ENCODE data around the gene DTNB. TPM values are rescaled to one million over a fixed set of nuclear protein-coding genes. Genes with fewer than 3 reads are reported as not detected.

Gene DTNB
- total RNA-seq, 4 donors from 2014 or later, result 3.0 to 7.5 (median 4.3) TPM

DNA sequence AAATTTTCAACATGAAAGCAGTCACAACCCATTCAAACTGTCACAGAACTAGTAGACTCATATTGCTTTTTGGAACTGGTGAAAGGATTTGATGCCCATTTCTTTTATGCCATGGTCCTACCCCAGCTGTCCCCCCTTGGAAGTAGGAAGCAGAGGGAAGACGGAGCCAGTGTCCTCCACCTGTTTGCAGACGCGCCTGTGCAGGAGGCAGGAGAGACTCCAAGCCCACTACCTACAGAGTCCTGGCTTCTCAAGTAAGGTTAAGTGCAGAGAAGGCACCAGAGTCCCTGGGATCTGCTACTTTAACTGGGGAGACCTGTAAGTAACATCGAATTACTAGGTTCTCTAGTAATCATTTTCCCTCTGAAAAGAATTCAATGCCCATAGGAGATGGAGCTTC is 299.0 kb downstream of the DTNB start:
- Histone ChIP-seq H3K27ac (replicated peaks in 1 of 4) (no peak overlapping the region), H3K9me3 (no peaks in the 10 kb centered on the region), H3K27me3 (no peaks in the 10 kb centered on the region), H3K4me1 (peaks cover 12 to 26% (median 23%) of the 10 kb centered on the region in 4 donors), H3K4me3 (no peak overlapping the region), H3K36me3 (no peaks in the 10 kb centered on the region)
- intact Hi-C loops (cut with DNase I), result loop anchor here (5.0 kb wide), 1 partner anchor 148 kb away; no protein-coding TSS in a partner anchor
- TF ChIP-seq CTCF (IDR thresholded peaks at IDR 0.05), result no peak
- no peak for TF ChIP-seq POLR2A (IDR thresholded peaks at IDR 0.05; ENCODE audit: low read depth)
- TF ChIP-seq EP300 (IDR thresholded peaks at IDR 0.05), result no peak
- no peak for TF ChIP-seq POLR2AphosphoS5 (IDR thresholded peaks at IDR 0.05)
- 95% methylated on average over 4 of the region's 4 CpGs for WGBS
- DNase-seq (ENCODE audit: extremely low spot score), result no peak

- TF ChIP-seq POLR2A (IDR thresholded peaks at IDR 0.05; ENCODE audit: low read depth) (no peak), POLR2AphosphoS5 (IDR thresholded peaks at IDR 0.05) (no peak), EP300 (IDR thresholded peaks at IDR 0.05) (no peak), CTCF (IDR thresholded peaks at IDR 0.05) (no peak)
- H3K27me3 ChIP-seq, result no peaks in the 10 kb centered on the region
- intact Hi-C loops (cut with DNase I), result loop anchor here (5.0 kb wide), 1 partner anchor 149 kb away; no protein-coding TSS in a partner anchor
- DNase-seq (ENCODE audit: extremely low spot score), result no peak
- WGBS, result 84% methylated on average over 18 of the region's 20 CpGs
- no peak overlapping the region for H3K27ac ChIP-seq (replicated peaks in 1 of 4)
- H3K36me3 ChIP-seq, result no peaks in the 10 kb centered on the region
- no peak overlapping the region for H3K4me3 ChIP-seq
- no peaks in the 10 kb centered on the region for H3K9me3 ChIP-seq
- peaks cover 12 to 26% (median 23%) of the 10 kb centered on the region in 4 donors for H3K4me1 ChIP-seq
These were observed 300.0 kb downstream of the DTNB start for GRCh38 chr2:25373269-25373981.

- no peaks in the 10 kb centered on the region for H3K36me3 ChIP-seq
- no peak for DNase-seq (ENCODE audit: extremely low spot score)
- H3K27me3 ChIP-seq, result no peaks in the 10 kb centered on the region
- H3K9me3 ChIP-seq, result no peaks in the 10 kb centered on the region
- TF ChIP-seq EP300 (IDR thresholded peaks at IDR 0.05), result no peak
- TF ChIP-seq CTCF (IDR thresholded peaks at IDR 0.05), result no peak
- no peak for TF ChIP-seq POLR2AphosphoS5 (IDR thresholded peaks at IDR 0.05)
- TF ChIP-seq POLR2A (IDR thresholded peaks at IDR 0.05; ENCODE audit: low read depth), result no peak
- 88% methylated on average over 25 of the region's 25 CpGs for WGBS
- no peak overlapping the region for H3K27ac ChIP-seq (replicated peaks in 1 of 4)
- H3K4me1 ChIP-seq, result peaks cover 12 to 19% (median 16%) of the 10 kb centered on the region in 4 donors
- no peak overlapping the region for H3K4me3 ChIP-seq
- intact Hi-C loops (cut with DNase I), result loop anchor here (5.0 kb wide), 1 partner anchor 150 kb away; no protein-coding TSS in a partner anchor
These were observed 300.7 kb downstream of the DTNB start for GRCh38 chr2:25372405-25373268.

- no peak for DNase-seq (ENCODE audit: extremely low spot score)
- no peaks in the 10 kb centered on the region for H3K36me3 ChIP-seq
- no peaks in the 10 kb centered on the region for H3K9me3 ChIP-seq
- no peak overlapping the region for H3K4me3 ChIP-seq
- intact Hi-C loops (cut with DNase I), result loop anchor here (5.0 kb wide), 1 partner anchor 151 kb away; no protein-coding TSS in a partner anchor
- no peaks in the 10 kb centered on the region for H3K27me3 ChIP-seq
- H3K27ac ChIP-seq (replicated peaks in 1 of 4), result no peak overlapping the region
- TF ChIP-seq CTCF (IDR thresholded peaks at IDR 0.05) (no peak), POLR2A (IDR thresholded peaks at IDR 0.05; ENCODE audit: low read depth) (no peak), EP300 (IDR thresholded peaks at IDR 0.05) (no peak), POLR2AphosphoS5 (IDR thresholded peaks at IDR 0.05) (no peak)
- 92% methylated on average over 26 of the region's 27 CpGs for WGBS
- peaks cover 4 to 8% (median 5%) of the 10 kb centered on the region in 4 donors for H3K4me1 ChIP-seq
These were observed 301.8 kb downstream of the DTNB start for GRCh38 chr2:25371253-25372241.

All from esophagus muscularis mucosa (tissue), 4 donors.